HG03039 (cell line): ENCODE measurements around the gene PRKAG2.
A peak's percentile ranks its signal among the peaks of the same experiment; 100 is the strongest.
"Not testable (repeated sequence)": the region's sequence is repeated elsewhere in the genome, so short reads cannot be mapped to it uniquely, and the experiment has no call there.

Source experiments
- ATAC-seq: cut with Tn5 transposase; IDR thresholded peaks from one replicate; pipeline ENCODE4 v1.9.1; 2021; ENCODE audit warnings: mild to moderate bottlenecking, moderate library complexity; ENCODE audit not compliant: unreplicated experiment

Gene PRKAG2

DNA sequence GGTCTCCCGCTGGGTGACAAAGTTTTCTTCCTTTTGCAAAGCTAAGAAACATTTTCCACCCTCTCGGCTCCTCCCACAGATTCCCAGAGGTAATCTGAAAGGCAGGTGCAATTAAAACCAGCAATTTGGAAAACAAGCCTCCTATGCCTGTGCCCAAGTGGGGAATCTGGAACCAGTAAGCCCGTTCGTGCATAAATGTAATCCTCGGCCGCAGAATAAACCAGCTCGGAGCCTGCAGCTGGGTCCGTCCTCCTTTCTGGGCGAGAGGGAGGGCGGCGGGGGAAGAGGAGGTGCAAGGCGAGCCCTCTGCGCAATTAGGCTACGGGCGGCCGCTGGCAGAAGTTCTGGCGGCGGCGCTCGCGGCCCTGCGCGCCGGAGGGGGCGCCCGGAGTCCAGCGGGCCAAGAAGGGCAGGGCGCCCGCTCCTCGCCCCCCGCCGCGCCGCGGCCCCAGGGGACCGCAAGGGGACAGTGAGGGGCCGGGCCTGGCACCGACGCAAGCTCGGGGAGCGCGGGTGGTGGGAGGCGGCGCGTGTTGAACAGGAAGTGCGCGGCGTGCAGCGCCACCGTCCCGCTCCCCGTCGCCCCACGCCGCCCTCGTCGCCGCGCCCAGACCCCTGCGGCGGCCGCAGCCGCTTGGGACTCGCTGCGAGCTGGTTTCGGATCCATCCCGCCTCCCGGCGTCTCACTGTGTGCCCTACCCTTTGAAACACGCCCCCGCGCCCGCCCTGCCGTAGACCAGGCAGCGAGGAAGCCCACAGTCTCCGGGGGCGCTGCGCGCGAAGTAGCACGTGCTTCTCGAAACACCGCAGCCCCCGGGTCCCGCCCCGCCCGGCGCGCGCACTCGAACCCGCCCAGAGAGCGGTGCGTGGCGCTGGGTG, at the start of gene PRKAG2:
Gene PRKAG2, minus strand, starts transcription at position 217 of the 879 bp plus-strand sequence. CDS start 495 bp downstream, outside the sequence.
- ATAC-seq: no peak

DNA sequence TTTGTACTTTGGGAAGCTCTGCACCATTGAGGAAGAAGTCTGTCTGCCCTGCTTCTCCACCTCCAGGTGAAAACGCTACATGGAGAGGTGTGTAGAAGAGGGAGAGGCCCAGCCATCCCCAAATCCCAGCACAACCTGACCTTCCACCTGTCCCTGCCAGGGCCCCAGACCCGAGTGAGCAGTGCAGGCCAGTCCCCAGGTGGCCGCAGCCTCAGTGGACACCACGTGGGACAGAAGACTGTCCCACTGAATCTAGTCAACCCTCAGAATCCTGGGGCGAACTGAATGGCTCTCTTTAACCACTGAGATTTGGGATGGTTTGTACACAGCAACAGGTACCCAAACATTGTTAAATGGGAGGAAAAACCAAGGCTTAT, 49.4 kb upstream of the PRKAG2 start:
- ATAC-seq: no peak

DNA sequence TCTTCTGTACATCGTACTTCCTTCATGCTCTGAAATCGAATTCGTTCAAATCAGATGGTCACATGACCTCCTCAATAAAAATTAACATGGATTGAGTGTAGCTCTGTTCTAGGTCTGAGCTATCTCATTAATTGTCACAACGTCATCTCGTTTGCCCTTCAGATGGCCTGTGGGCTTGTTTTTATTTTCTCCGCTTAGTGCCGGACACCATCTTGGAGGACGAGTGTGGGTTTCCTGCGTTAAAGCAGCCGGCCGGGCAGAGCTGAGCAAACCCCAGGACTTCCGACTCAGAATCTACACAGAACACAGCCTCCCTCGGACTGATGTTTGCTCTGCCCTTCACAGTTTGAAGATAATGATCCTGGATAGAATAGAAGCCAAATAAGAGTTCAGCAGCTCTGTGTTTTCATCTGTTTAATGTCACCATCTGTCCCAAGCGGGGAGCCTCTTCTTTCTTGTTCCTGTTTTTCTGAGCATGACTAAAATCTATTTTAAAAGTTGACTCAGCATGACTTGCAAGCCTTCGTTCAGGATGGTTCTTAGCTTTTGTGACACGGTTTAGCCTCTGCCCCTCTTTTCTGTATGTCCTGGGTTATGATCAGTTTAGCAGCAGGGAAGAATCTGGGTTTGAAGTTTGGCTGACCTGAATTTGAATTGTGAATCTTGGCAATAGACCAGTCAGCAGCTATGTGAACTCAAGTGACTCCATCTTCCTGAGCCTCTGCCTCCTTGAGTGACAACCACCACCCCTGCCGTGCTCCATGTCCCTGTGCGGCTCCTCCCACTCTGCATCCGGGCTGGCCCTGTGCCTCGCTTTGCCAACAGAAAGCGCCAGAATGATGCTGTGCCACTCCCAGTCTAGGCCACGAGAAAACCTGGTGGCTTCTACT, 48.8 kb upstream of the PRKAG2 start:
- peak; percentile 70 for ATAC-seq

DNA sequence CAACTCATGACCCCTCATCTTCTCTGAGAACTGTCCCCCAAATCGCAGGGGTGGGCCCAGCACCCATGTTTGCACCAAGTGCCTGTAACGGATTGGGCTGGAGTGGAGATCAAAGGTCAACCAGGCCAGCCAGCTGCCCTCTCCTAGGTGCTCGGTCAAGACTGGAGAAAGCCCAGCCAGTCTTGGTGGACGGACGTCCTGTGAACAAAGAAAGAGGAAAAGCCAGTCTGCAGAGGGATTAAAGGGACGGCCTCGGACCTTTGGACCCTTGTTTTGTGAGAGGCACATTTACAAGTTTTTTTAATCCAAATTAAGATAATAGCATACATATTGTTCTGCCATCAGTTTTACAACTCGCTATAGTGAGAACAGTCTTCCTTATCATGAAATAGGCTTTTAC, 47.6 kb upstream of the PRKAG2 start:
- ATAC-seq: no peak

DNA sequence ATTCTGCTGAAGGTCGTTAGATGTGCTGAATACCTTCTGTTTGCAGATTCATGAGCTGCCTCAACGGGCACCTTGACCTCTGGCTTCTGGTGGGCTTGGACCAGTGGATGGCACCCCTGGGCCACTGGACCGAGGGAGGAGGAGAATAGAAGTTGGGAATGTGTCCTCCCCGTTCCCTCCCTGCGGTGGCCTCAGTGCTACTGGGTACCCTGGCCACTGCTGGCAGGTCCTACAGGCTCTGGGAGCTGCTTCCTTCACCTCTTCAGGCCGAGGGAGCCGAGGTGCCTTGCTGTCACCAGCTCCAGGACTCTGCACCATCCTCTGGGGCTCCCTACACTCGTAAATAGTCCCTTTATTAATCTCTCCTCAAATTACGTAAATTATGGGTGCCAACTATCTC, 47.1 kb upstream of the PRKAG2 start:
- ATAC-seq: no peak

DNA sequence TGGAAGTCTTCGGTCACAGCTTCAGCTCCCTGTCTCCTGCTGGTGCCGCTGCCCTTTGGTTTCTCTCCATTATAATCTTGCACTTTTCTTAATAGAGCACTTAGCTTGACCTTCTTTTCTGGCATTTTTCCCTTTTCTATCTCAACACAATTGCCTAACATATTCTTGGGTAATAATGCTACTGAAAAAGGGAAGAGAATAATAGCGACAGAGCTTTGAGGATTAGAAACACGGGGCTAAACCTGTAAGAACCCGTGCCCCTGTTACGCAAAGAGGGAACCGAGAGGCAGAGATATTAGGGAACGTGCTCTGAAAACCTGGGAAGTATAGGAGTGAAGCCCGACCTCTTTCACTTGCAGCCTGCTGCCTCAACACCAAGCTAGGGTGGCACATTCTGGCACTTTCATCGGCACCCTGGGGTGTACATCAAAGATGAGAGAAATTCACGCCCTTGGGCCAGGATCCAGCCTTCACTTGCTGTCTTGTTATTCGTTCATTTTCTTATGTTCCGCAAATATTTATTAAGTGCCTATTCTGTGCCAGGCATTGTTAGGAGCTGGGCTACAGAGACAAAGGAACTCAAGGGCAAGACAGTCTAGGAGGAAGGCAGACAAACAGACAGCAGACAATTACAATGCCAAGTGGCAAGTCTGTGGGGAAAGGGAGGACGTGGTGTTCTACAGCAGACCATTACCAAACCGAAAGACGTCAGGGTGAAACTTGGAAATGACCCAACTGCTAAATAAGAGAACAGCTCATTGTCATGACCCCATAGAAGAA, 46.4 kb upstream of the PRKAG2 start:
- no peak for ATAC-seq

DNA sequence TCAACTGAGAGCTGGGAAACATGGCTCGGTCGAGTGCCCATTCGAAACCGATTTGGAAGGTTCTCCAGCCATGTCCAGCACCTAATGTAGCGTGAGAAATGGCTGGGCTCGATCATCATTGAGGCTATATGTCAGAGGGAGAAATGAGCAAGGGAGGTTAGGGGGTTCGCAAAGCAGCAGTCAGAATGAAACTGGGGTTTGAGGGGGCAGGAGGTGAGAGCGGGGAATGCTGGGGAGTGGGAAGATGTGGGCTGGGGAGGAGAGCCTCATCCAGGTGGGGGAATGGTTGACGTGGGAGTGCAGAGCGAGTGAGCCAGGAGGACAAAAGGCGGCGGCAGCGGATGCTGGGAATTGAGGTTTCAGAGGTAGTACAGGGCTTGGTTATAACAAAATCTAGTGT, 44.5 kb upstream of the PRKAG2 start:
- no peak for ATAC-seq

DNA sequence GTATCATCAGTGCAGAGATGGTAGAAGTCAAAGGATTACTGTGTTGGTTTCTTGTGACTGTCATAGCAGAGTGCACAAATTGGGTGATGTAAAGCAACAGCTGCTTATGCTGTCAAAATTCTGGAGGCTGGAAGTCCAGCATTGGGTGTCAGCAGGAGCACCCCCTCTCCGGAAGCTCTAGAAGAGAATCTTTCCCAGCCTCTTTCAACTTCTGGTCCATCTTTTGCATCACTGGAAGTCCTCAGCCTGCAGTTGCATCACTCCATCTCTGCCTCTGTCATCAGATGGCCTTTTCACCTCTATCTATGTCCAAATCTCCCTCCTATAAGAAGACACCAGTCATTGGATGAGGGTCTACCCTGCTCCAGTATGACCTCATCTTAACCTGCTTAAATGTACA, 43.6 kb upstream of the PRKAG2 start:
- no peak for ATAC-seq

DNA sequence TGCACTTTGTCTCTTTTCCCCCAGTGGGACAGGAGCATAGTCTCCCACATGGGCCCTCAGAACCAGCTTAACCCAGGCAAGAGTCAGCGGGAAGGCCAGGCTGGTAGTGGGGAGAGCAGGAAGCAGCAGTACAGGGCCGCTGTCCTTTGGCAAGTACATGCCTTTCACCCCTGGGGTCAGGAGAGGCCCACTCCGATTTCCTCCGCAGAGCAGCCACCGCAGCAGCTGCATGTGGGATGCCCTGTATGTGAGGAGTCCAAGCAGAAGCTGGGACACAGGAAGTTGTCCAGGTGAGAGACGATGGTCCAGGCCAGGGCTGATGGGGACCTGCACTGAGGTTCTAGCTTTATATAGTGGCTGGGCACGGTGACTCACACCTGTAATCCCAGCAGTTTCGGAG, 42.7 kb upstream of the PRKAG2 start:
- ATAC-seq: no peak

DNA sequence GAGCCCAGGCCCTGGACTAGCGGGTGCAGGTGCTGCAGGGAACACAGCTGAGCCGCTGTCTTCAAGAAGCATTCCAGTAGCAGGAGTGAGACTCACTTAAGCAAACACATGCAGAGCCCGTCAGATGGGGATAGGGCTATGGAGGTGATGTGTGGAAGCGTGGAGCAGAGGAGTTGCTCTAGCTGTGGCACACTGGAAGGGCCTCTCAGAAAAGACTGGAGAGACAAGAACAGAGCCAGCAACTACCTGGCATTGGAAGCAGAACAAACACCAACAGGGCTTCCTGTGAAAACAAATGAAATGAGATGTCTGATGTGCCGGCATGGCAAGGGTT, 41.6 kb upstream of the PRKAG2 start:
- no peak for ATAC-seq

DNA sequence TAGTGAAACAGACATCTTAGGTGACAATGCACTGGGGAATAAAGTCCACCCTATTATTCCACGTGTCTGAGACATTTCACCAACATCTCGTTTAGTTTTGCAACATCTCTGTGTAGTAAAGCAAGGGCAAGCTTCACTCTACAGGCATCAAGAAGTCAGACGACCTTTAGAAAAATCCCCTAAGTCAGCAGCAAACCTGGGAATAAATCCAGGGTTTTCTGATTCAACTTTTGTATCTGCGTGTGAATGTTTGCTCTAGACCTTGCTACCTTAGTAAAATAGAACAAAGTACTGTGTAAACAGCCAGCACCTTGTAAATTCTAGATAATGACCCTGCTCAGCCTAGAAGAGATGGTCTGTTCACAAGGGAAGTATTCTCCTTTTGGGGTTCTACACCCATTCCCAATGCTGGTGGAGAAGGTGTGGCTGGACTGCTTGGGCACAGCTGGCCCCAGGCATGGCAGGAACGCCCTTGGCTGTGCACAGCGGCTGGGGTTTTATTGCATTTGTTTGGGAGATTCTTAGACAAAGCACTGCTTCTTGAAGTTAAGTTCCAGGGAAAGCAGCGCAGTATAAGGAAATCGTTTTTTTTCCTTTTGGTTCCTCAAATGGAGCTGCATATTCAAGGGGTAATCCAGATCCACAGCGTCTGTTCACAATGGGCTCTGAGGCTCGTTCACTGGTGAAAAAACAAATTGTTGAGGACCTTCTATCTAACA, 41.0 kb upstream of the PRKAG2 start:
- no peak for ATAC-seq

DNA sequence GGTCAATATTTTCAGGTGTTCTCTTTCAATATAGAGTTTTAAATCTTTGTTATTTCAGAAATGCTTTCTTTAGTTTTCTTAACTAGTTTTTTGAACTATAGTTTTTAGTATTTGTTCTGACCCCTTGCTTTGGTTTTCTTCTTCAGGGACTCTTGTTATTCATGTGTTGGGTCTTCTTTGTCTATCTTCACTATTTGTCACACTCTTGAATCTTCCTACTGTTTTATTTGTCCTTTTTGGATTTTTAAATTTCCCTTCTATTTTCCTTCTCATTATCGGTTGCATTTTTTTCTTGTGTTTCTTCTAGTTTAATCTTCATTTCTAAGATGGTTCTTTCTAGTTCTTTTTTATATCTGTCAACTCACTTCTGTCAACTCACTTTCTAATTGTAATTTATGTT, 37.1 kb upstream of the PRKAG2 start:
- no peak for ATAC-seq

DNA sequence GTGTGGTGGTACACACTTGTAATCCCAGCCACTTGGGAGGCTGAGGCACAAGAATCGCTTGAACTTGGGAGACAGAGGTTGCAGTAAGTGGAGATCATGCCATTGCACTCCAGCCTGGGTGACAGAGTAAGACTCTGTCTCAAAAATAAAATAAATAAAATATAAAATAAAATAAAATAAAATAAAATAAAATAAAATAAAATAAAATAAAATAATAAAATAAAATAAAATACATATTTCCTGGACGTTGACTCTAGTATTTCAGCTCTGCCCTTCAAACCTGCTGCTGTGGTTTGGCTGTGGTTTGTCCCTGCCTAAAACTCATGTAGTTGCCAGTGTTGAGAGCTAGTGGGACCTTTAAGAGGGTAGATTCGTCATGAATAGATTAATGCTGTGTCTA, 33.7 kb upstream of the PRKAG2 start:
- ATAC-seq: not testable (repeated sequence)

DNA sequence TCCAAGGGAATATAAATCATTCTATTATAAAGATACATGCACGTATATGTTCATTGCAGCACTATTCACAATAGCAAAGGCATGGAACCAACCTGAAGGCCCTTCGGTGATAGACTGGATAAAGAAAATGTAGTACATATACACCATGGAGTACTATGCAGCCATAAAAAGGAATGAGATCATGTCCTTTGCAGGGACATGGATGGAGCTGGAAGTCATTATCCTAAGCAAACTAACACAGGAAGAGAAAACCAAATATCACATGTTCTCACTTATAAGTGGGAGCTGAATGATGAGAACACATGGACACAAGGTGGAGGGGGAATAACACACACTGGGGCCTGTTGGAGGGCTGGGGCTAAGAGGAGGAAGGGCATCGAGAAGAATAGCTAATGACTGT, 30.2 kb upstream of the PRKAG2 start:
- ATAC-seq: not testable (repeated sequence)

DNA sequence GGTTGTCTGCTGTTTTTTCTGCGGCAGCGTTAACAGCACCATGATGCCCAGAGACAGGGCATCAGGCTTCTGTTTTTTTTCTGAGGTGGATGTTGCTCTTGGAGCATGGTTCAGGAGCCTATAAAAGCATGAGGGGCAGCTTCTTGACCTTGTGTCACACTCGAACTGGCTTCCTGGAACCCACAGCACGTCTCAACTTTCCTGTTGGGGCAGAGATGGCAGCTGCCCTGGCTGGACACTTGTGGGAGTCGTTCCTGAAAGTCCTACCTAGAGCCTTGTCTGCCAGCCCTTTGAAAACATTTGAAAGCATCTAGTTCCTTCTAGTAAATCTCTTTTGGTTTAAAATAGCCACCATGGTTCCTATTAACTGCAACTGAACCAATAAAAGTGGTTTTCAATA, 28.9 kb upstream of the PRKAG2 start:
- ATAC-seq: no peak

DNA sequence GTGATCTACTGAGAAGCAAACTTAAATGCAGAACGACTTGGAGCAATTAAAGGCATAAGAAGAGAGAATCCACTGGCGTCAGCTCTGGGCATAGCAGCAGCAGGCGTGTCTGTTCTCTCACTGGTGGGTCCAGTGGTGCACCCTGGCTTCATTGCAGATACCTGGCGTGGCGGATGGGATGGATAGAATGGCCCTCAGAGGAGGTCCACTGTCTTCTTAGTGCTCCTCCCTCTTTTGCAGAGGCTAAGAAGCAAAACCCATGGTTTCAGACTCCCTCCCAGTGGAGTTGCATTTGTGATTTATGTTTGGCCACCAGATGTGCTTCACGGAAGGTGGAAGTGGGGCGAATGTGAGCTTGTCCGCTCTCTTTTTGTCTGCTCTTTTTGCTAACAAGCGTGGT, 28.4 kb upstream of the PRKAG2 start:
- ATAC-seq: no peak

DNA sequence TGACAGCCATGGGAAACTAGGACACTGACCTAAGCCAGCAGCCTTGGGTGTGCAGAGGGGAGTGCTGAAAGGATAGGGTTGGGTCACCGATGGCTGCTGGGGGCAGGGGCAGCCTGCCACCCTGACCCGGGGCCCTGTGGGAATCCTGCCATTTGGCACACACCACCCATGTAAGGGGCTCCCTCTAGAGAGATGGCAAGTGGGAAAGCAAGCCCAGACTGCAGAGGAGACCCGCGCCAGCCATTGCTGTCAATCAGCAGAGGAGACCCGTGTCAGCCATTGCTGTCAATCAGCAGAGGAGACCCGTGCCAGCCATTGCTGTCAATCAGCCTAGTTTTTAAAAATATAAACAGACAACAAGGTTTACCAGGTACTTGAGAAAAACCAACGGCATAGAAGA, 27.4 kb upstream of the PRKAG2 start:
- ATAC-seq: no peak

DNA sequence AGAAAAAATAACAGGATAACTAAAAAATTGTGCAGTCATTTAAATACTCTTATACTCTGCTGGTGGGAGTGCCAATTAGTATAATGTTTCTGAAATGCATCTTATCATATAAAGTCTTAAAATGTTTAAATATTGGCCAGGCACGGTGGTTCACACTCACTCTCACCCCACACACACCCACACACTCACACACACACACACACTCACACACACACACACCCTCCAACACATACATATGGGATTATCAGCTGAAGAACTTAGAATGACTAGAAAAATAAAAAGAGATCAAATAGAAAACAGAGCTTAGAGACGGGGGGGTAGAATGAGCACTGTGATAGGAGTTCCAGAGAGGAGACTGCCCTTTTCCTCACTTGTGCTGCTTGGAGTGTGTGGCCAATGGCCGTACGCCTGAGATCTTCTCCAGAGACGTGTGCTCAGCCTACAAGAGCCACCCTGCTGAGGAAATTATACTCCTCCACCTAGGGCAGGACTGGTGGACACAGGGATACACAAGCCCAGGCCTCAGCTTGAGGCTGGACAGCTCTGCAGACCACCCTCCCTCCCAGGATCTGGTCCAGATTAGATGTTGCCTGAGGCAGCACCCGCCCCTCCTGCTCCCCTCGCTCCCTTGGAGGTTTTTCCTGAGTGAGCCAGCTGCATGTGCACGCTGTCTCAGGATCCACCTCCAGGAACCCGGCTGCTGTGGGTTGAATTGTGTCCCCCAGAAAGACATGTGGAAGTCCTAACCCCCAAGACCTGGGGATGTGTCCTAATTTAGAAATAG, 26.5 kb upstream of the PRKAG2 start:
- no peak for ATAC-seq

DNA sequence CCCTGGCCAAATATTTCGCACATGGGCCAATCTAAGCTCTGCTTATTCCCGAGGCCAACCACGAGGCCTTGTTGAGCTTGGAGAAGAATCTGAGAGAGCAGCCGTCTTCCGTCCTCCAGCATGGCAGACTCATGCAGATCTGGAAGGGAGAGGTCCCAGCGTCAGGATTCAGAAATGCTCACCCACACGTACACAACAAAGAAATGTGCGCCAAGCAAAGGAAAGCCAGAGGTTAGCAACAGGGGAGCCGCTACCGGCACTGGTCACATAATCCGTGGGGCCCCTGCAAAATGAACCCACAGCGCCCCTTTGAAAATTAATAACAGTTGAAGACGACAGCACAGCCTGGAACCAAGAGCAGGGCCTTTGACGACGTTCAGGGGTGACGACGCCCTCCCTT, 25.4 kb upstream of the PRKAG2 start:
- no peak for ATAC-seq

DNA sequence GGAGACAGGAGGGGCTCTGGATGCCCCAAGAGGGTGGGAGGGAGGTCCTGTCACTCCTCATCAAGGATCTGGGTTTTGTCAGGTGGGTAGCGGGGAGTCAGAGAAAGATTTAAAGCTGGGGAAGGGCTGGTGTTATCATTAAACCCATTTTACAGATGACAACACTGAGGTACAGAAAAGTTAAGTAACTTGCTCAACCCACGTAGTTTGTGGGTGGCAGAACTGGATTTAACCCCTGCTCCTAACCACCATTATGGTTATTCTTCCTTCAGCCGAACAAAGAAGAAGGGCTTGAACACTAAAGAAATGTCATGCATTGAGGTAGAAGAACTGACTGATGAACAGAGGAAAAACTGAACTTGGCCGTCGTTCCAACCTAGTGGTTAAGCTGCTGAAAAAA, 24.9 kb upstream of the PRKAG2 start:
- ATAC-seq: no peak
